A172 (cell line): Measurements from ENCODE around the gene SCRG1. TPM values are rescaled to one million over a fixed set of nuclear protein-coding genes. Genes with fewer than 3 reads are reported as not detected.

Source experiments
- DNase-seq: peaks from one replicate; pipeline ENCODE4 v3.0.0-alpha.2; 2015; ENCODE audit warnings: low spot score
- total RNA-seq: library from RNA; depleted of rRNA; stranded (reverse); fragments of >200 nt; shearing (Covaris generic); gene quantifications from 2 replicates; pipeline ENCODE4 v1.2.3, GENCODE V29; 2014

The SCRG1 gene
- total RNA-seq, 1 experiment from 2014 or later: not detected

DNA sequence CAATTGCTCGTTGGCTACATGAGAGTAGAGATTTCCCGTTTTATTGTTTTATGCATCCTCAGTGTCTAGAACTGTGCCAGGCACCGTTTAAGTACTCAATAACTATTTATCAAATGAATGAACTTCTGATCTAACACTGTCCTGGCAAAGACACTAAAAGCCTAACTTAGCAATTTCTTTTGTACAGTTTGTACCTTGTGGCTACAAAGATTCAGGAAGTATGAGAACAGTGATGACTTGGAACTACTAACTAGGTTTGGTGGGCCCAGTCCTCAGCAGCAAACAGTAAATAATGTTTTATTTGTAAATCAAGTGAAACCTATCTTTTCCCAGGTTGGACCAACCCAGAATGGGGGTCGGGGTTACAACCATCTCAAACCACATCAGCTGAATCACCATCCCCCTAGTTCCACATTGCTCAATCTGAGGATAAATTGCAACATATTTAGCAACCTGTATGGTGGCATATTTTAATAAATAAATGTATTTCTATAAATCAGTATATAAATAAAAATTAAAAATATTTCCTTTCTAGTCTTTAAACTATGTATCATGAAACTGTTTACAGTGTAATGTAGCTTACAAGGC lies 12.3 kb upstream of the SCRG1 start:
- no peak for DNase-seq

DNA sequence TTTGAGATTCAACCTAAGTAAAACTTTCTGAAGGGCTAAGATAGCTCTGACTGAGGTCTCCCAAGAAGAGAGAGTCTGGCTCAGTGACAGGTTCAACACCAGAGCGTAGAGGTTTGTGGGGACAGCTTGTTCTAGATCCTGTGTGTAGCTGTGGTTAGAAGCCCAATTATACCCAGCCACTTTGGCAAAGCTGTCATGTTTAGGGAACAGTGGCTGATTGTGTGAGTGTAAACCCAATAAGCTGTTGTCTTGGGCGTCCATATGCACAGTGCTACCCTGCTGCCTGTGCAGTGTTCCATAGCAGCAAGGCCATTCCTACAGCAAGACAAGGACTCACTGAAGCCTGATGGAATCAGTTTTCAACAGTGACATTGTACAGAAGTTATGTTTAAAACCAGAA lies 11.2 kb upstream of the SCRG1 start:
- DNase-seq: no peak

- DNase-seq: no peak
Observed at GRCh38 chr4:173405840-173406606, 7.1 kb upstream of the SCRG1 start.

GRCh38 chr4:173404296-173404865 lies 5.5 kb upstream of the SCRG1 start:
- no peak for DNase-seq

- peak; percentile 6 for DNase-seq
Observed at GRCh38 chr4:173403051-173403450, 4.1 kb upstream of the SCRG1 start.

GRCh38 chr4:173401063-173401462 lies 2.1 kb upstream of the SCRG1 start:
- no peak for DNase-seq

- DNase-seq: no peak
Observed at GRCh38 chr4:173398220-173398619, 696 bp downstream of the SCRG1 start.

DNA sequence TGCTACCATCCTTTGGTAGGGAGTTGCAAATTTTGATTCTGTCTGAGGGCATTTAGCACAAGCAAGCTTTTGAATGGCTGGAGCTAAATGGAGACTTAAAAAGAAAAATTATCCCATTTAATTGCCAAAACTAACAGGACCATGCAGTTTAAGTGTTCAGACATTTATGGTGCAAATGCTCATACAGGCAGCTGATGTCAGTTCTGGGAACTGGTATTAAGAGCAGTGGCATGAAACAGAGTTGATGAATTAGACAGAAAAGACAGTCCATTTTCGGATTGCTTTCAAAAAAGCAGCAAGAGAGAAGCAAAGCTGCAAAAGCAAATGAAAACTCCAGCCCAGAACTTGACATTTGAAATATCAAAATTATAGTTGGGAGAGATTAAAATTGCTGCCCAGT lies 1.3 kb downstream of the SCRG1 start:
- no peak for DNase-seq

DNA sequence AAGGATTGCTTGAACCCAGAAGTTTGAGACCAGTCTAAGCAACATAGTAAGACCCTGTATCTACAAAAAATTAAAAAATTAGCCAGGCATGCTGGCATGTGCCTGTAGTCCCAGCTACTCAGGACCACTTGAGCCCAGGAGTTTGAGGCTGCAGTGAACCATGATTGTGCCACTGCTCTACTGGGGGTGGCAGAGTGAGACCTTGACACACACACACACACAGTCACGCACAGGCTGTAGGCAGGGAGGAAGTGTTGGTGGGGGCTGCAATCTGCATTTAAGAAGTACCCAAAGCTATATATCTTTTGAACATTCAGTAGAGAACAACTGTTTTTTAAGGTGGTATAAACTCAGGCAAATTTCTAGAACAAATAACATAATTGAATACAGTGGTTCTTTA lies 7.2 kb downstream of the SCRG1 start:
- no peak for DNase-seq

DNA sequence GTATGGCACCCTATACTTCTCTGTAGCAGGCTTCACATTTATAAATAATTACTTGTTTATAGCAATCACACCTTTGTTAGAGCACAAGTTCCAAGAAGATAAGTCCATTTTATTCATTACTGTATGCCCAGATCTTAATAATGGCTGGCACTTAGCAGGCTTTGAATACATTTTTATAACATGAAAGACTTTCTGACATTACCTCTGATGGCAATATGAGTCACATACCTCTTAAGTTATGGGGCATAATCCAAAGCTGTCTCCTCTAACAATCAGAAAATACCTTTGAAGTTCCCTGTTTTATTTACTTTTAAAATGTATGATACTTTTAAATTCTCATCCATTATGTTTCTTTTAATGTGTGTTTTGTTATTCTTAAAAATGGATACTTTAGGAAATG lies 12.2 kb downstream of the SCRG1 start:
- no peak for DNase-seq

DNA sequence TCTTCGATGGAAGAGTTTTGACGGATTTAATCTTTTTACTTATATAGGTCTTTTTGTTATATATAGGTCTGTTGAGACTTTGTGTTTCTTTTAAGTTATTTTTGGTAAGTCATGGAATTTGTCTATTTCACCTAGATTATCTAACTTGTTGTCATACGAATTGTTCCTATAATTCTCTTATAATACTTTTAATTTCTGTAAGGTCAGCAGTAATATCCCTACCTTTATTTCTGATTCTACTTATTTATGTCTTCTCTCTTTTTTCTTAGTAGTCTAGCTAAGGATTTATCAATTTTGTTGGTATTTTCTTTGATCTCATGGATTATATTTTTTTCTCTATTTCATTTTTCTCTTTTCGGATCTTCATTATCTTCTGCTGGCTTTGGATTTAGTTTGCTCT lies 16.6 kb downstream of the SCRG1 start:
- no peak for DNase-seq

DNA sequence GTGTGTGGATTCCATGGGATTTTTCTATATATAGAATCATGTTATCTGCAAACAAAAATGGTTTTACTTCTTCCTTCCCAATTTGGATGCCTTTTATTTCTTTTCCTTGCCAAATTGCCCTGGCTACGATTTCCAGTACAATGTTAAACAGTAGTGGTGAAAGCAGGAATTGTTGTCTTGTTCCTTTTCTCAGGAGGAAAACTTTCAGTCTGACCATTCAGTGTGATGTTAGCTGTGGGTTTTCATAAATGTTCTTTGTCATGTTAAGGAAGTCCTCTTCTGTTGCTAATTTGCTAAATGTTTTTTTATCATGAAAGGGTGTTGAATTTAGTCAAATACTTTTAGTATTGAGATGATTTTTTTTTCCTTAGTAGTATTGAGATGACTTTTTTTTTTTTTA lies 17.3 kb downstream of the SCRG1 start:
- no peak for DNase-seq

- DNase-seq: no peak
Observed at GRCh38 chr4:173380987-173381386, 17.9 kb downstream of the SCRG1 start.

- DNase-seq: no peak
Observed at GRCh38 chr4:173379929-173380328, 19.0 kb downstream of the SCRG1 start.

DNA sequence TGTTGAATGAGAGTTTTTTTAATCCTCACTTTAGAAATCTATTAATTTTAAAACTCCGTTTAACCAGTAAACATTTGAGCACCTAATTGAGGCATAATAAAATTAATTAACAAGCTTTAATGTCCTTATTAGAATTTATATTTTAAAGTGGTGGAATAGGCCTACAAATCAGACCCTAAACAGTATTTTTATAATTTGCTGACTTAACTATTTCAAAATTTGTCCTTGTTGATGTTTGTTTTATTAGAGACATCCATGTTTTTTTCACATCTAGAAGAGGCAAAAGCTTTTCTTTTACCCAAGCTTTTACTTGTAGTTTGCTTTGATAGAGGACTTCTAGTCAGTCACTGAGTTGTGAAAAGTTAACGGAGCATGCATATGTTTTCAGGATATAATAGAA lies 24.3 kb downstream of the SCRG1 start:
- no peak for DNase-seq

- peak; percentile 37 for DNase-seq
Observed at GRCh38 chr4:173371292-173372192, 27.4 kb downstream of the SCRG1 start.

- peak; percentile 94 for DNase-seq
Observed at GRCh38 chr4:173370477-173371291, 28.2 kb downstream of the SCRG1 start, which contains the start of gene SAP30. TSS of gene SAP30 (plus strand) at chr4:173370954. CDS start at chr4:173371183, 229 bp downstream.

DNA sequence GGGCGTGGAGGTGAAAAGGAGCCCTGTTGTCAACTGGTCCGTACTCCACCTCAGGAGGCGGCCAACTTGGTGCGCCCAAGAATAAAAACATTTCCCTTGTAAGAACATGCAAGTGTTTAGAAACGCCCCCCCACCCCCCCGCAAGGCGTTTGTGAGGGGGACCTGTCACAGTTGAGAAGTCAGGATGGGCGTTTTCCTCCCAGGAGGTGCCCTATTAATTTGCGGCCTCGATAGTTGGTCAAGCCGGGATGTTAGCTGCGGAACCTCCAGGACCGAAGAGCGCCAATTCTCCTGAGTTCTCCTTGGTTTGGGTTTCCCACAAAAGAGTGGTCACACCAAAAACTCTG lies 28.8 kb downstream of the SCRG1 start:
- DNase-seq: peak; percentile 47

DNA sequence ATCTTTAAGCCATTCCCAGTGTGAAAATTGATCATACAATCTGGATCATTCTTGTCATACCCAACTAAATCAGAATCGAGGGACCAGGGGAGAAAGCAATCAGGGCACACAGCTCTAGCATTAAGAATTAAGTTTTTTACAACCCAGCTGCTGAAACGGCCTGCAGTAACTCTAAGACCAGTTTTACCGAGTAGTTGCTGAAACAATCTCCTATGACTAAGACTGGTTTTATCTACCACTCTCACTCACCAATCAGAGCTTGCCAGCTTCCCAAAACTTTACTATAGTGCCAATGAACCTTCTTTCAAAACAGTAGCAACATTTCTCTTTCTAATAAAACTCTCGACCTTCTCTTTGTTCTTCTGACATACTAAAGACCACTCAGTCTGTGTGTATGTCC lies 31.0 kb downstream of the SCRG1 start:
- DNase-seq: peak; percentile 36

- DNase-seq: peak; percentile 19
Observed at GRCh38 chr4:173367285-173367684, 31.6 kb downstream of the SCRG1 start.

- DNase-seq: no peak
Observed at GRCh38 chr4:173365359-173365996, 33.4 kb downstream of the SCRG1 start.
